NOMO-1 treated with dmso at 0.1 percent for 144 hours (cell line): ENCODE measurements around the gene CASQ1.

ENCODE experiments used
- DNase-seq: peaks from one replicate; lab custom pipeline; 2025; ENCODE audit not compliant: unreplicated experiment; lab: John Stamatoyannopoulos, UW

CASQ1 gene

DNA sequence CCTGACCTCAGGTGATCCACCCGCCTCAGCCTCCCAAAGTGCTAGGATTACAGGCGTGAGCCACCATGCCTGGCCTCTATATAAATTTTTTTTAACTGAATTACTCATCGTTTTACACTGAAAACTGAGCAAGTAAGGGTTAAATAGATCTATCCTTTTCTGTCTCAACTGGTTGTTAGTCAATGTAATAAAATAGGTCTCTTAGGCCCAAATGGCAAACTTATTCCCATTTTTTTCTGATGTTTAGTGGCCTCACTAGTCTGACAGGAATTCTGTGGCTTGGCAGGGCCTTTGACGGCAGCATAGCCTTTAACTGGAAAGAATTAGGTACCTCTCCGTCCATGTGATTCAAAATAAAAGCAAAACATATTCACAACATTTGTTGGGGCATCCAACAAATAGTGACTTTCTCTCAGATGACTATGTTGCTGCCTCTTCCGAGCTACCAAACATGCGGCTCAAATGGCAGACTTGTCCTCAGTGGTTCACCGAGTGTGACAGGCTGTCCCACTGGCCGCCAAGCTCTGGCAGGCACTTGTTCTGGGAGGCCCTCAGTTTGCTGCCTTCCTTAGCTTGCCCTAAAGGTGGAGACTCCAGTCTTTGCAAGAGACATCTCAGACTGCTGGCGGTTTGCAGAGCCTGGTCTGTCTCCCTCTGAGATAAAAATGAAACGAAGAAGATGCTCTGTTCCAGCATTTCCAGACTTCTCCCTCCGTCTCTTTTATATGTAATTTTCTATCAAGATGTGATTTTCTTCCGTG, 21.6 kb upstream of the CASQ1 start:
- DNase-seq, result no peak

DNA sequence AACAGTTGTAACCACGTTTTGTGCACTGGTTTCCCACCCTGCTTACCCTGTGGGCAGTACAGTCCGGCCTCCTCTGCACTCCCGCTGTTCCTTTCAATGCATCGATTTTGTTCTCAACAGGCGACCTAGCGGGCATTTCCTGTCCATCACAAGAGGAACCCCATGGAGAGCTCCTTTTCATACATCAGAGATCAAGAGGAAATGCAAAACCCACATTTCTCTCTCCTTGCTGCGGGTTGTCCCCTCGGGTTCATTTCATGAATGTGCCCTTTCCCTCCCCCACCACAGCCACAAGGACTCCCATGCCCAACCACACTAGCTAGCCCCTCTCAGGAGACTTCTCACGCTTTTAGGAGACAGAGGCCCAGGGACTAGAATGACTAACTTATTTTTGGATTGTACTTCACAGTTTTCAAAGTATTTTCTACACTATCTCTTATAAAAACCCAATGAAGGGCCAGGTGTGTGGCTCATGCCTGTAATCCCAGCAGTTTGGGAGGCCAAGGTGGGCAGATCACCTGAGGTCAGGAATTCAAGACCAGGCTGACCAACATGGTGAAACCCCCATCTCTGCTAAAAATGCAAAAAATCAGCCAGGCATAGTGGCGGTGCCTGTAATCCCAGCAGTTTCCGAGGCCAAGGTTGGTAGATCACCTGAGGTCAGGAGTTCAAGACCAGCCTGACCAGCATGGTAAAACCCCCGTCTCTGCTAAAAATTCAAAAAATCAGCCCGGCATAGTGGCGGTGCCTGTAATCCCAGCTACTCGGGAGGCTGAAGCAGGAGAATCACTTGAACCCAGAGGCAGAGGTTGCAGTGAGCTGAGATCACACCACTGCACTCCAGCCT, 20.6 kb upstream of the CASQ1 start:
- DNase-seq, result no peak

DNA sequence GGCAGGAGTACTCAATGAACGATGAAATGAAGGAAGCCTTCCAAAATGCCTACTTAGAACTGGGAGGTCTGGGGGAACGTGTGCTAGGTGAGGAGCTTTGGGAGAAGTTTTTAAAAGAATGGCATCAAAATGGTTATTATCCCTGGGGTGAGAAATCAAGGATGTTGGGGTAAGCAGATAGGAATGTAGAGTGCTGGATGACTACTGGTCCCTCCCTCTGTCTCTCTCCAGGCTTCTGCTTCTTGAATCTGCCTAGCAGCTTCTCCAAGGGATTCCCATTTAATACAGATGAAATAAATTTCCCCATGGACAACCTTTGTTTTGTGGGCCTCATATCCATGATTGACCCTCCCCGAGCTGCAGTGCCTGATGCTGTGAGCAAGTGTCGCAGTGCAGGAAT, 19.0 kb upstream of the CASQ1 start:
- no peak for DNase-seq

DNA sequence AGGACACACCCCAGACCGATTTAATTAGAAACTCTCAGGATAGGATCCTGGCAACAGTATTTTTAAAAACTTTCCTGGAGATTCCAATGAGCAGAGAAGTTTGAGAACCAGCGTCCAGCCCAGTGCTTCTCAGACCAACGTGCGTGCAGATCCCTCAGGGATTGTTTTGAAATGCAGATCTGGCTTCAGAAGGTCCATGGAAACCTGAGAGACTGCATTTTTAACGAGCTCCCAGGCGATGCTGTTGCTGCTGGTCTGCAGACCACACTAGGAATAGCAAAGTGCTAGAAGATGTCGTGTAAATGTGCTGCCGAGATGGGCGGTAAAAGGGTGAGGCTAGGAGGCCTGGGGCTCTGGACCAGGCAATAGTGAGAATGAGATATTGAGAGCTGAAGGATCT, 18.4 kb upstream of the CASQ1 start:
- DNase-seq, result no peak

DNA sequence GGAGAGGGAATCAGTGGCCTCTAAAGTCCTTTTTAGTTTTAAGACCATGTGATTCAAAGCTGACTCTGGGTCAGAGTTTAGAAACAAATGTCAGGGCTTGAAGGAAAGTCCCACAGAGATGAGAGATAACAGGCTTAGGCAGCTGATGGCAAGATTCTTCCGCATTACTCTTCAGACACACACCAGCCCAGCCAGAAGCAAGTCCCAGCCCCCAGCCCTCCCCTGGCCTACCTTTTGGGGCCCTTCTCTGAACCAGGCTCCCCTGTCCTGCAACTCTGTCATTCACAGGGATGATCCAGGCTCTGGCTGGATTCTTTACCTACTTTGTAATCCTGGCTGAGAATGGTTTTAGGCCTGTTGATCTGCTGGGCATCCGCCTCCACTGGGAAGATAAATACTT, 13.1 kb upstream of the CASQ1 start:
- no peak for DNase-seq

DNA sequence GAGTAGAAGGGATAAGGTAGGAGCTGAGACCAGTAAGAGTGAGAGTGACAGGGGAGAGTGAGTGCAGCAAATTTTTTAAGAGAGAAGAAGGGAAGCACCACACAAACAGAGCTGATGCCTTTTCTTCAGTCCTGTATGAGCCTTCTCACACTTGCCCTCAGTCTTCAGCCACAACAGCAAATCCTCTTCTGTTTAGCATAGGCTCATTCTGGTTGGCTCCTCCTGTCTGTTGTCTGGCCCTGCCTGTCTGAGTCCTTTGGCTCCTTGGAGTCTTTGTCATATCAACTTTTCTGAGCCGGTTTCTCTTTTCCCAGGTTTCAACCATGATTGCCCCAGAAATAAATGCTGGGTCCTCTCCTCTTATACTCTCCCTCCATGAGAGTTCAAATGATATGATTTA, 12.7 kb upstream of the CASQ1 start:
- no peak for DNase-seq

DNA sequence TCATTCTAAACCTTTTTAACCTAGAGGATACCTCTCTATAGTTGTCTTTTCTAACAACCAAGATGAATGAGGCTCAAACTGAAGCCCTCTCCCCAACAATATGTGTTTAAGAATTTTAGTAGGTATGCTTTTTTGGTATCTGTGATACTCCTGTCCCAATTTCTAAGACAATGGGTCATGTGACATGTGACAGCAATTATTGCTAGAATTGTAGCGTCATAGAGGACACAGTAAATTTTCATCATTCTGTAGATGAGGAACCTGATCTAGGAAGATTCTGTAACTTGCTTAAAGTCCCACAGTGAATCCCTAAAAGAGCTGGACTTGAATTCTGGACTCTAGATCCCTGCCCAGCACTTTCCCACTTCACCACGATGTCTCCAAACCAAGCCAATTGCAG, 11.6 kb upstream of the CASQ1 start:
- DNase-seq, result no peak

DNA sequence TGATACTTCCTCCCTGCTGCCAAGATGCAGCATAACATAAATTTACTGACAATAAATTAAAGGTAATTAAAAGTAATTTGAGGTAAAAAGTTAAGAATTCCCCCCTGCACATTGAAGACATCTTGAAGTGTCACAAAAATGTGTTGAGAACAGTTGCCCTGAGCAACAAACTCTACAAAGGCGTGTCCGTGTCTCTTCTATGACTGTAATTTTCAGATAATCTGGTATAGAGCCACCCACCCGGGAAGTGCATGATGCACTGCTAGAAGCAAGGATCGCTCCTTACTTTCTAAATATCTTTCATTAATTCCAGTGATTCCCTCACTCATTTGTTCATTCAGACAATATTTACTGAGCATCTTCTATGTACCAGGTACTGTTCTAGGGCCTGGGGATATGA, 11.0 kb upstream of the CASQ1 start:
- DNase-seq, result no peak

DNA sequence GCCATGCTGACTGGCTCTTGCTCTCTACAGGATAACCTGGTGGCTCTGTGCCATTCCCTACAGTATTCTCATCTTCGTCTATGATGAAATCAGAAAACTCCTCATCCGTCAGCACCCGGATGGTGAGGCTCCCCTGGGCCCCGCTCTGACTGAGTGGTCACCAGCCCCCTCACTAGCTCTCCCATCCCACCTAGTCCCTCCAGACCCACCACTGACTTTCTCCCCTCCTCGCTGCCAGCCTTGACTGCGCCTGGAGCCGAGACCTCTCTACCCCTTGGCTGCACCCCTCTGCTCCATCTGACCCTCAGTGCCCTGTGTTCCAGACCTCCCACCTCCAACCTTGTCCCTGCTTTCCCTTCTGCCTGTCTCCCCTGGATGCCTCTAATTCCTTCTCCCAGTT, 4.1 kb upstream of the CASQ1 start:
- DNase-seq, result no peak

DNA sequence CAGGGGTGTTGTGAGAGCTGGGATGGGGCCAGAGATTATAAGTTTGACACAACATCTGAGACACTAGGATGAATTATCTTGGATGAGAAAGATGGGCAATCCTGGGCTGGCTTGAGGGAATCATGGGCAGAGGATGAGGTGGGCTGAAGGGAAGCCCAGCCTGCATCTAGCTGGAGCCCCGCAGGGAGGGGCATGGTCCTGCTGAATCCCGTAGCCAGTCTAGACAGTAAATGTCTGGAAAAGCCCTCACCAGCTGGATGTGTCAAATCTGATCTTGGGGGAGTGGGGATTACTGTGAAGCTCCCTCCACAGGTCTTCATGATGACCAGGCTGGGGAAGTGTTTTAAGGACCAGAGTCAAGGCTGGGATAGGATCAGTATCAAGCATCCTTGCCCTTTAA, 3.6 kb upstream of the CASQ1 start:
- DNase-seq, result no peak

DNA sequence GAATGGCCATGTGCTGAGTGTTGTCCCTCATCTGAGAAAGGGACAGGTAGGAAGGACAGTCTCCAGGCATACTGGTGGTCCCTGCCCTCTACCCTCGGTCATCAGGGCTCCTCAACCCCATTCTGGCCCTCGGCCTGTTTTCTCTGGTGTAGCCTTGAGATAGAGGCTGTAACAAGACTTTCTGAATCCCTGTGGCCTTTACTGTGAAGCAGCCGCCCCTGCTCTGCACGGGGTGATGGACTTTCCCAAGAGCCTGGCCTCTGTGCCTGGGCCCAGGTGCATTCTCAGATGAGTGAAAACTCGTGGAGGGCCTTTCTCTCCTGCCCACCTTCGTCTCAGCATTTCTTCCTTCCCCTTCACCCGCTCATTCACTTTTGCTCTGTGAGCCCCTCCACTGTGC, 3.0 kb upstream of the CASQ1 start:
- DNase-seq, result no peak

DNA sequence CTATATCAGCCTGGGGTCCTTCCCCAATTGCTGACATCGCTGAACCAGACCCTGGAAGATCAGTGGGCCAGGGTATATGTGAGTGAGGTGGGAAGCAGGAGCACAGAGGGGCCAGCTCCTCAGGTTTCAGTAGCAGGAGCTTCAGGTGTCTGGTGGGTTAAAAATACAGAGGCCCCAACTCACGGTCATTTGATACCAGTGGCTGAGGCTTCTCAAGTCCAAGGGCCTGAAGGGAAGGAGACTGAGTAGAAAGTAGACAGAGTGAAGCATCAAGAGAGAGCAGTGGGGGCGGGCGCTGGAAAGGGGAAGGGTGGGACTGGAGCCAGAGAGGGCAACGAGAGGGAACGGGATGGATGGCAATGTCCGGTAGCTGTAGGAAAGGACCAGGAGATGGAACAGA, 2.0 kb upstream of the CASQ1 start:
- no peak for DNase-seq

DNA sequence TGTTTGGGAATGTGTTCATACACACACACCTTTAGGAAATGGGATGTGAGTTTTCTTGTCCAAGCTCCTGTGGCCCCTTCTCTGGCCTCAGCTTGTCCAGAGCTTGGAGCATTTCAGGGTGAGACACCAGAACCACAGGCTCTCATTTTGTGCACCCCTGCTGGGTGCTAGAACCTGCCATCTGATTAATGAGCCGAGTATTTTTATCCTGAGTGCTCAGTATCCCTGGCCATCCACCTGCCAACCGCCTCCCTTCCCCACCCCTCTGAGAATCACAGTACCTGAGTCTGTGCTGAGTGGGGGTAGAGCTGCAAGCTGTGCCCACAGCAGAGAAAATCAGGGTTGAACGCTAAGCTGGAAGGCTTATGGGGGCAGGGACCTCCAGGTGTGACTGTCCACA, 1.4 kb downstream of the CASQ1 start:
- DNase-seq, result no peak

DNA sequence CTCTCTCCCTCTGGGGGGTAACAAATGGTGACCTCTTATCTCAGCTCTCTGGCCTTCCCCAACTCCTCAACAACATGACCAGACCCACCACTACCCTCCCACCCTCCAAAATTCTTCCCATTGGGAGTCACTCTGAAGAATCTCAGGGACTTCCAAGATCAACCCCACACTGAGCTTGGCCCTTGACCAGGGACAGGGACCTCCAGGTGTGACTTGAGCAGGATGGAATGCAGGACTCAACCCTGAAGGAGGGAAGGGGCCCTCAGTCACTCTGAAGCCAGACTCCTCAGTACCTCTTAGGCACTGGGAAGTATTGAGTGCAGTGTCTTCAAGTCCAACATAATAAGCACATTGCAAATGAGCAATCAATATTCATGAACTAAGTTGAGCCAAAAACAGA, 1.9 kb downstream of the CASQ1 start:
- no peak for DNase-seq

DNA sequence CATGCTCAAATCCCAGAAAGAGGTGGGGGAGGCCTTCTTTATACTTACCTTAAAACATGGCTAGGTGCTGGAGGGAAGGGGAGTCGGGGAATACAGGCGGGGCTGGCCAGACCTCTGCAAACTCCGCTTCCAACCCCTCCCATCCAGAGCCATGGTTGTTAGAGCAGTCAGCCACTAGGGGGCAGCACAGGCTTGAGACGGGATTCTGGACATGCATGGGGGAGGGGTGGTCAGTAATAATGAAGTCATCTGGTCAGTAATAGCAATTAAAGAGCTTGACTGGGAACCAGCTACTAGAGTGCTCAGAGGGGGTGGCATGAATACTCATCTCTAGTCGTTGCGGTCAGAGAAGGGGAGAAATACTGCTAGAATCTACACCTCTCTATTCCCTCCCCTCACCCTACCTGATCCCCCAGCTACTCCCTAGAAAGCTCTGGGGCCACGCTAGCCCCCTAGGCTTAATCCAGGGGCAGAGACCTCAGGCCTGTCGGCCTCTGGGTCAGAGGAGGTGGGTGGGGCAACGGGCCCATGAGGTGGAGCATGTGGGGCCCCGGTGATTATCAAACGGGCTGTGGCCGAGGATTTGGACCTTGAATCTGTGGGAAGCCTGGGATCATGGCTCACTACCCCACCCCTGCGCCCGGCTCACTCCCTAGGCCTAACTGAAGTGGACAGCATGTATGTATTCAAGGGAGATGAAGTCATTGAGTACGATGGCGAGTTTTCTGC, 2.9 kb downstream of the CASQ1 start:
- peak; percentile 48 for DNase-seq

DNA sequence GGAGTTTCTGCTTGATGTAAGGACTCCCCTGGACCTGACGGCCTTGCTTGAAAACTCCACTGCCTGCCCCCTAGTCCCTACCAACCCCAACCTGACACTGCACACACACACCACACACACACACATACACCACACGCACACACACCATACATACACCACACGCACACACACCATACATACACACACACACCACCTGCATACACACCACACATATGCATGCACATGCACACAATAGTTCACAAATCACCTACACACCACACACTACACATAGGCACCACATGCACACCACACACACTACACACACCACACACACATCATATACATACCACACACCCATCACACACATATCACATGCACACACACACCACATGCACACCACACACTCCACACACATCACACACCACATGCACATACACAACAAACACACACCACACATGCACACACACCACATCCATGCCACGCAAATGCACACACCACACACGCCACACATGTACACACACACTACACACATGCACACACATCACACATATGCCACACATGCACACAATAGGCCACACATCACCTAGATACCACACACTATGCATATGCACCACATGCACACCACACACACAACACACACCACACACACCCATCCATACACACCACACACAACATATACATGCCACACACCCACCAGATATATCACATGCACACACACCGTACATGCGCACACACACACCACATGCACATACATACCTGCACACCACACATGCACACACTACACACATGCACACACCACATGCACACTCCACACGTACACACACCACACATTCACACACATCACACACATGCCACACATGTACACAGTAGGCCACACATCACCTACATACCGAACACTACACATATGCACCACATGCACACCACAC, 3.7 kb downstream of the CASQ1 start:
- no peak for DNase-seq

DNA sequence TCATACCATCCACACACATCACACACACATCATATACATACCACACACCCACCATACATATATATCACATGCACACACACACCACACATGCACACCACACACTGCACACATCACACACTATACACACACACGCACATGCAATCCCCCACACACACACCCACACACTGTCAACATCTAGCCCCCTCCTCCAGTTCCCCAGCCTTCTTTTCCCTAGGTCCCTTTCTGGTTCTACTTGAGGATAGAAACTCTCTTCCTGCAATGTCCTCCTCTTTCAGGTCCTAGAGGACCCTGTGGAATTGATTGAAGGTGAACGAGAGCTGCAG, 4.3 kb downstream of the CASQ1 start:
- DNase-seq, result no peak

DNA sequence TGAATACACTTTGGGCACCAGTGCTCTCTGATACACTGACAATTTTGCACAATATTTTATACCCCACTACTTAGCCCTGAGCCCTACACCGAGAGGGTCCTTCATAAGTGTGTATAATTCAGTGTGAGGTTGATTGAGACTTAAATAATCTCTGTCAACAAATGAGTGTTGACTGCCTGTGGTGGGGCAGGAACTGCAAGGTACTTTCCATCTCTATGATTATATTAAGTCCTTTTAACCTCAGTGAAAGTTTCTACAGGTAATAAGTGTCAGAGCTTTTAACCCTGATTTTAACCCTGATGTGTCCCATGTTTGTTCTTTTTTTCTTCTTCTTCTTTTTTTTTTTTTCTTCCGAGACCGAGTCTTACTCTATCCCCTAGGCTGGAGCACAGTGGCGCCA, 5.8 kb downstream of the CASQ1 start:
- no peak for DNase-seq

DNA sequence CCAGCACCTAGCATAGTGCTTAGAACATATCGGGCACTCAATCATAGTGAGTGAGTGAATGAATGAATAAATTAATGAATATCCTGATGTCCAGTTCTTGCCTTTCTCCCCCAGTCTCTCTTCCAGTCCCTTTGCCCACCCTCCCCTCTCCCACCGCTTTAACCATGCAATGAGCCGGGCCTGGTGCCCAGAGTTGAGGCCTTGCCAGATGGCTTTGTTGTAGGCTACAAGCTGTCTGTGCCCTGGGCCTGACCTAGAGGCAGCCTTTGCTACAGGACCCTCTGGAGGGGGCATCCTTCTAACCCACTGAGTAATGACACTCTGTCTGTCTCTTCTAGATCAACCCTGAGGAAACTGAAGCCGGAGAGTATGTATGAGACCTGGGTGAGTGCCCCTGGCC, 6.9 kb downstream of the CASQ1 start:
- DNase-seq, result no peak

DNA sequence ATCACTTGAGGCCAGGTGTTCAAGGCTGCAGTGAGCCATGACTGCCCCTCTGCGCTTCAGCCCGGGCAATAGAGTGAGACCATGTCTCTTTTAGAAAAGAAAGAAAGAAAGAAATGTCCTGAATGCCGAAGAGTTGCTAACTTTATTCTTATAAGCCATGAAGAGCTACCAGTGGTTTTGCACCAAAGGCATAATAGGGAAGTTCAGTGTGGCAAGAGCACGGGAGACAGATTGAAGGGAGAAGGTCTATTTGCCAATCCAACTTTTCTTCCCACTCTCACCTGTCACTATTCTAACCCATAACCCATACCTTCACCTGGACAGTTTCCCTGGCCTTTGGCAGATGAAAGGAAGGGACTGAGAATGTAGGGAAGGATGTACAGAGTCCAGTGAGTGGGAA, 10.4 kb downstream of the CASQ1 start:
- no peak for DNase-seq
